Esophagus squamous epithelium (tissue), 5 donors: Measurements from ENCODE around the gene NECTIN1. TPM values are rescaled to one million over a fixed set of nuclear protein-coding genes. Genes with fewer than 3 reads are reported as not detected.

Experiments
- DNase-seq: peaks from one replicate; lab custom pipeline; 2025; lab: John Stamatoyannopoulos, UW
- H3K27ac ChIP-seq, 4 donors: fragments of 200-600 bp; sonication (generic); one replicate each; pipeline ENCODE4 v1.5.1; 2016 to 2019; ENCODE audit warnings: mild to moderate bottlenecking in 1 of 4
- H3K27me3 ChIP-seq, 4 donors: fragments of 200-600 bp; sonication (generic); 1 replicate in 3 of 4; 2 replicates in 1 of 4; pipeline versions ENCODE4 v1.5.1 to v1.6.0; 2017 to 2021; ENCODE audit warnings: antibody characterized with exemption in 1 of 4
- H3K36me3 ChIP-seq, 3 donors: fragments of 200-600 bp; sonication (generic); one replicate each; pipeline ENCODE4 v1.5.1; 2016 to 2019
- H3K4me1 ChIP-seq, 3 donors: fragments of 200-600 bp; sonication (generic); one replicate each; pipeline ENCODE4 v1.5.1; 2017 to 2019
- H3K4me3 ChIP-seq, 4 donors: fragments of 200-600 bp; sonication (generic); 1 replicate in 3 of 4; 2 replicates in 1 of 4; pipeline ENCODE4 v1.5.1; 2016 to 2019; ENCODE audit warnings: mild to moderate bottlenecking in 2 of 4, moderate library complexity in 1 of 4
- H3K9me3 ChIP-seq, 3 donors: fragments of 200-600 bp; sonication (generic); one replicate each; pipeline ENCODE4 v1.5.1; 2016 to 2019
- CTCF ChIP-seq, 6 experiments: fragments of 450-650 bp in 4 of 6; fragments of 200-600 bp in 2 of 6; sonication (generic) in 2 of 6; IDR thresholded peaks; one replicate each; pipeline ENCODE4 v1.5.1; 2016 to 2019; ENCODE audit warnings: antibody characterized with exemption in 6 of 6, mild to moderate bottlenecking in 4 of 6, moderate library complexity in 4 of 6
- POLR2A ChIP-seq, 4 donors: fragments of 450-650 bp; IDR thresholded peaks; one replicate each; pipeline ENCODE4 v1.6.1; 2017; ENCODE audit warnings: antibody characterized with exemption in 4 of 4, mild to moderate bottlenecking in 4 of 4, moderate library complexity in 3 of 4
- WGBS, 2 donors: methylation state at CpG; one replicate each; pipeline ENCODE4 v1.1.5; 2018; 5-methylcytosine and 5-hydroxymethylcytosine counted together
- intact Hi-C: fragments of 100-400 bp; cut with DNase I; formaldehyde crosslinking; loops from one replicate; pipeline ENCODE4 v1.15.0; 2022
- total RNA-seq, 4 donors: library from RNA; depleted of rRNA; stranded (reverse); fragments of >200 nt; gene quantifications; one replicate each; pipeline ENCODE4 v1.1.0, GENCODE V29; 2016
- donor health status: DM: yes; HTN: yes; CAD: no.

Gene NECTIN1
- total RNA-seq, 4 donors from 2014 or later = 72.5 to 163 (median 117) TPM

GRCh38 chr11:119652907-119653659 lies 75.9 kb downstream of the NECTIN1 start:
- DNase-seq = no peak
- intact Hi-C loops = no loop called here
- Histone ChIP-seq H3K27me3 (no peaks in the 10 kb centered on the region), H3K4me1 (peaks cover 0 to 6% (median 0%) of the 10 kb centered on the region in 3 donors), H3K36me3 (no peaks in the 10 kb centered on the region), H3K9me3 (no peaks in the 10 kb centered on the region), H3K4me3 (no peak overlapping the region), H3K27ac (no peak overlapping the region)
- no peak for TF ChIP-seq CTCF (IDR thresholded peaks at IDR 0.05)
- TF ChIP-seq POLR2A (IDR thresholded peaks at IDR 0.05) = no peak
- 74 to 84% methylated on average over 12 to 14 of the region's 22 CpGs for WGBS, 2 donors

DNA sequence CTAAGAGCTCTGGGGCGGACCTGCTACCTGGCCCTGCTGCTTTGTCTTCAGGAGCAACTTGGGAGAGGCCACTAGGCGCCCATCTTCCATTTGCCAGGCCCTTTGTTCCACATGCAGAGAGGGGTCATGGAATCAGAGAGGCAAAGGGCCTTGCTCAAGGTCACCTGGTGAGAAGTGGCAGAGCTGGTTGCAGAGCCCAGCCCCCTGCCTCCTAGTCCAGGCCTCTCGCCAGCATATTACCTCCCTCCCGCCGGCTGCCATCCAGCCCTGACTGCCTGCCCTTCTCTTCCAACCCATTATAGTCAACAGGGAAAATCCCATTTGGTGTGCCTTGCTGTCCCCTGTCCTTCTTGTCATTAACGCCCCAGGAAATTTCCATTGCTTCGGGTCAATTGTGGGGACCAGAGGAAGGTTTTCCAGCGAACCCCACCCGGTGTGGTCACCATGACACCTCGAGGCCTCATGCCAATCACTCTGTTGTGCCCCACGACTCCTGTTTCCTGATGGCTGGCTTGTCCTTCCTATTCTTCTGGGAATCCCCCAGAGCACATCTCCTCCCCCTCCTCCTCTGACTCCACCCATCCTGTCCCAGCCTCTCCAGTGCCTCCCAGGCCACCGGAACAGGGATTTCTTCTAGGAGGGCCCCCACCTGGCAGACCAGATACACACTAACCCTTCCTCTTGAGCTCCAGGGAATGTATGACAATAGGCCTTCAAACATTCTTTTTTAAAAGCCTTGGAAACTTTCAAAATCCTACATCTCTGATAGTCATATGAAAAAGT lies 77.0 kb downstream of the NECTIN1 start:
- TF ChIP-seq POLR2A (IDR thresholded peaks at IDR 0.05) = no peak
- no peak for TF ChIP-seq CTCF (IDR thresholded peaks at IDR 0.05)
- DNase-seq = no peak
- H3K4me3 ChIP-seq = no peak overlapping the region
- peaks cover 0 to 6% (median 0%) of the 10 kb centered on the region in 3 donors for H3K4me1 ChIP-seq
- no peaks in the 10 kb centered on the region for H3K9me3 ChIP-seq
- intact Hi-C loops = no loop called here
- 60 to 80% methylated on average over 11 to 12 of the region's 12 CpGs for WGBS, 2 donors
- H3K36me3 ChIP-seq = no peaks in the 10 kb centered on the region
- no peak overlapping the region for H3K27ac ChIP-seq
- no peaks in the 10 kb centered on the region for H3K27me3 ChIP-seq

- H3K27me3 ChIP-seq = no peaks in the 10 kb centered on the region
- H3K36me3 ChIP-seq = no peaks in the 10 kb centered on the region
- peaks cover 0 to 6% (median 0%) of the 10 kb centered on the region in 3 donors for H3K4me1 ChIP-seq
- TF ChIP-seq CTCF (IDR thresholded peaks at IDR 0.05) = no peak
- TF ChIP-seq POLR2A (IDR thresholded peaks at IDR 0.05) = no peak
- no peak overlapping the region for H3K27ac ChIP-seq
- no peaks in the 10 kb centered on the region for H3K9me3 ChIP-seq
- 84 to 97% methylated on average over 3 to 5 of the region's 6 CpGs for WGBS, 2 donors
- intact Hi-C loops = no loop called here
- no peak overlapping the region for H3K4me3 ChIP-seq
- DNase-seq = no peak
Measured at GRCh38 chr11:119650251-119650650, 78.7 kb downstream of the NECTIN1 start.

GRCh38 chr11:119647254-119647653 lies 81.7 kb downstream of the NECTIN1 start:
- no peak overlapping the region for H3K27ac ChIP-seq
- H3K4me1 ChIP-seq = peaks cover 0 to 7% (median 0%) of the 10 kb centered on the region in 3 donors
- H3K4me3 ChIP-seq = no peak overlapping the region
- intact Hi-C loops = no loop called here
- no peak for DNase-seq
- TF ChIP-seq POLR2A (IDR thresholded peaks at IDR 0.05) (no peak), CTCF (IDR thresholded peaks at IDR 0.05) (no peak)
- no peaks in the 10 kb centered on the region for H3K27me3 ChIP-seq
- no peaks in the 10 kb centered on the region for H3K36me3 ChIP-seq
- WGBS, 2 donors = 83 to 100% methylated on average over 1 to 3 of the region's 3 CpGs
- no peaks in the 10 kb centered on the region for H3K9me3 ChIP-seq

DNA sequence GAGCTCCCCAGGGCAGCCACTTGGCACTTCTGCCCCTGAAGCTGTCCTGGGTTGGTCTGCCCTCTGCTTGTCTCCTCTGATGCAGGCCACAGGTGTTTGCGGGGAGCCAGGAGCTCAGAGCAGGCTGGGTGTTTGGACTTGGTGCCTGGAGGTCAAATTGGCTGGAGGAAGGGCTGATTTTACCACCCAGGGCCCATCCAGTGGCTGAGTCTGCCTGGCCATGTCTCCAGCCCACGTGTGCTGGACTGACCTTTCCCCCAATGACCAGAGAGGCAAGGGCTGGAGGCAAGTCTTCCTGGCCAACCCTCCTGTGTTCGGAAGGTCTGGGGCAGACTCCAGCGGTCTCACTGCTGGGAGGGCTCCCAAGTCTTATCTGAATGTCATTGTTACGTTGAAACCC lies 84.0 kb downstream of the NECTIN1 start:
- intact Hi-C loops = no loop called here
- Histone ChIP-seq H3K4me1 (peaks cover 0 to 5% (median 0%) of the 10 kb centered on the region in 3 donors), H3K27ac (no peak overlapping the region), H3K4me3 (no peak overlapping the region), H3K27me3 (peaks cover 0 to under 1% (median 0%) of the 10 kb centered on the region in 4 donors), H3K9me3 (no peaks in the 10 kb centered on the region), H3K36me3 (no peaks in the 10 kb centered on the region)
- no peak for DNase-seq
- TF ChIP-seq POLR2A (IDR thresholded peaks at IDR 0.05) = no peak
- no peak for TF ChIP-seq CTCF (IDR thresholded peaks at IDR 0.05)
- WGBS, 2 donors = 100% methylated on average over 1 of the region's 5 CpGs
